ENCODE data around the gene FUCA1.

DNA sequence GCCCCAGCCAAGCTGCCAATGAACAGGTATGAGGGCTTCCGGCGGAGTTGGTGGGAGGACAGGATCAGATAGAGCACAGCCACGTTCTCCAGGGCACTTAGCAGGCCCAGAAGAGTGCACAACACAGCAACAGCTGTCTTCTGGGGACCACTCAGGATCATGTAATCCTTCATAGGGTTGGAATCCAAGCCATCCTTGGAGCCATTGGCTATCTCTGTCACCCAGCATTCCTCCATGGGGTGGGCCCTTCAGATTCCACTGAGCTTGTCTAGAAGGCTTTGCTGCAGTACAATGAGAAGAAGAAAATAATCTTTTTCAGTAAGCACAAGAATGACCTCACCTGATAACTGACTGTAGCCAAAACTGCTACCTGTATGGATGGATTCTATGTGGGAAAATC, 7.3 kb upstream of the FUCA1 start:
- TF ChIP-seq POLR2A (IDR thresholded peaks at IDR 0.05) (no peak), EP300 (IDR thresholded peaks at IDR 0.05; ENCODE audit: low read depth) (no peak), POLR2AphosphoS5 (IDR thresholded peaks at IDR 0.05) (no peak)
- TF ChIP-seq, protein P1, sequence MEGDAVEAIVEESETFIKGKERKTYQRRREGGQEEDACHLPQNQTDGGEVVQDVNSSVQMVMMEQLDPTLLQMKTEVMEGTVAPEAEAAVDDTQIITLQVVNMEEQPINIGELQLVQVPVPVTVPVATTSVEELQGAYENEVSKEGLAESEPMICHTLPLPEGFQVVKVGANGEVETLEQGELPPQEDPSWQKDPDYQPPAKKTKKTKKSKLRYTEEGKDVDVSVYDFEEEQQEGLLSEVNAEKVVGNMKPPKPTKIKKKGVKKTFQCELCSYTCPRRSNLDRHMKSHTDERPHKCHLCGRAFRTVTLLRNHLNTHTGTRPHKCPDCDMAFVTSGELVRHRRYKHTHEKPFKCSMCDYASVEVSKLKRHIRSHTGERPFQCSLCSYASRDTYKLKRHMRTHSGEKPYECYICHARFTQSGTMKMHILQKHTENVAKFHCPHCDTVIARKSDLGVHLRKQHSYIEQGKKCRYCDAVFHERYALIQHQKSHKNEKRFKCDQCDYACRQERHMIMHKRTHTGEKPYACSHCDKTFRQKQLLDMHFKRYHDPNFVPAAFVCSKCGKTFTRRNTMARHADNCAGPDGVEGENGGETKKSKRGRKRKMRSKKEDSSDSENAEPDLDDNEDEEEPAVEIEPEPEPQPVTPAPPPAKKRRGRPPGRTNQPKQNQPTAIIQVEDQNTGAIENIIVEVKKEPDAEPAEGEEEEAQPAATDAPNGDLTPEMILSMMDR (IDR thresholded peaks at IDR 0.05), result no peak

Data from transverse colon (tissue), 4 donors.